GM23338 (cell line): ENCODE results near the gene NPC2. TPM values are rescaled to one million over a fixed set of nuclear protein-coding genes. Genes with fewer than 3 reads are reported as not detected.
A peak's percentile ranks its signal among the peaks of the same experiment; 100 is the strongest.

Source experiments
- ATAC-seq: fragments of 200-7000 bp; cut with Tn5 transposase; 3 replicates; pipeline ENCODE4 v1.9.1; 2020
- DNase-seq: peaks from one replicate; pipeline ENCODE4 v3.0.0-alpha.2; 2015; ENCODE audit warnings: low spot score
- H2AFZ ChIP-seq: fragments of 200-600 bp; sonication (generic); 2 replicates; pipeline ENCODE4 v1.8.0; 2016; ENCODE audit warnings: antibody characterized with exemption, mild to moderate bottlenecking, moderate library complexity
- H3F3A ChIP-seq: fragments of 200-600 bp; sonication (generic); replicated peaks from 2 replicates; pipeline ENCODE4 v1.8.0; 2017; ENCODE audit warnings: antibody characterized with exemption, mixed run types, low read depth
- H3K27ac ChIP-seq: fragments of 200-600 bp; sonication (generic); 2 replicates; pipeline ENCODE4 v1.6.1; 2016; ENCODE audit warnings: low read depth
- H3K27me3 ChIP-seq: fragments of 200-600 bp; sonication (generic); 2 replicates; pipeline ENCODE4 v1.8.0; 2016; ENCODE audit warnings: mild to moderate bottlenecking, mixed run types, moderate library complexity; ENCODE audit not compliant: insufficient read depth
- H3K36me3 ChIP-seq: fragments of 200-600 bp; sonication (generic); 2 replicates; pipeline ENCODE4 v1.8.0; 2016; ENCODE audit warnings: mild to moderate bottlenecking; ENCODE audit not compliant: insufficient read depth
- H3K4me1 ChIP-seq: fragments of 200-600 bp; sonication (generic); 2 replicates; pipeline ENCODE4 v1.8.0; 2016; ENCODE audit warnings: mild to moderate bottlenecking, moderate library complexity; ENCODE audit not compliant: insufficient read depth
- H3K4me2 ChIP-seq: fragments of 200-600 bp; sonication (generic); 2 replicates; pipeline ENCODE4 v1.7.1; 2017; ENCODE audit warnings: mixed run types
- H3K4me3 ChIP-seq: fragments of 200-600 bp; sonication (generic); 2 replicates; pipeline ENCODE4 v1.6.1; 2016; ENCODE audit warnings: mixed run types
- H3K79me2 ChIP-seq: fragments of 200-600 bp; sonication (generic); replicated peaks from 2 replicates; pipeline ENCODE4 v1.8.0; 2017; ENCODE audit warnings: mild to moderate bottlenecking; ENCODE audit not compliant: insufficient read depth
- H3K9me2 ChIP-seq: fragments of 200-600 bp; sonication (generic); 2 replicates; pipeline ENCODE4 v1.8.0; 2017; ENCODE audit not compliant: insufficient read depth
- H4K20me1 ChIP-seq: fragments of 200-600 bp; sonication (generic); replicated peaks from 2 replicates; pipeline ENCODE4 v1.8.0; 2017; ENCODE audit warnings: mild to moderate bottlenecking; ENCODE audit not compliant: insufficient read depth
- H3K27ac Mint-ChIP-seq: 2 replicates; pipeline ENCODE4 v1.8.0; 2020; ENCODE audit warnings: inconsistent platforms, mild to moderate bottlenecking, moderate library complexity, mixed read lengths
- H3K27me3 Mint-ChIP-seq: 3 replicates; pipeline ENCODE4 v1.8.0; 2022; ENCODE audit warnings: low read depth, mild to moderate bottlenecking, moderate library complexity, mixed read lengths, inconsistent platforms; ENCODE audit not compliant: insufficient read depth, poor library complexity
- H3K36me3 Mint-ChIP-seq: 3 replicates; pipeline ENCODE4 v1.8.0; 2021; ENCODE audit warnings: low read depth, mild to moderate bottlenecking, inconsistent platforms, moderate library complexity, mixed read lengths
- H3K4me1 Mint-ChIP-seq: 3 replicates; pipeline ENCODE4 v1.8.0; 2020; ENCODE audit warnings: mild to moderate bottlenecking, inconsistent platforms, mixed read lengths
- H3K4me3 Mint-ChIP-seq: 3 replicates; pipeline ENCODE4 v1.8.0; 2021; ENCODE audit warnings: moderate library complexity, mild to moderate bottlenecking, inconsistent platforms, mixed read lengths
- H3K9me3 Mint-ChIP-seq: 3 replicates; pipeline ENCODE4 v1.8.0; 2020; ENCODE audit warnings: moderate library complexity, mild to moderate bottlenecking, inconsistent platforms, mixed read lengths
- CREB1 ChIP-seq: fragments of 250-450 bp; sonication (Bioruptor Pico); IDR thresholded peaks from 2 replicates; pipeline ENCODE4 v1.5.0; 2020; ENCODE audit warnings: low read depth, mild to moderate bottlenecking, moderate library complexity
- ETS1 ChIP-seq: IDR thresholded peaks from 2 replicates; pipeline ENCODE4 v1.6.1; 2016; ENCODE audit warnings: antibody characterized with exemption
- EZH2 ChIP-seq: fragments of 200-600 bp; sonication (generic); IDR thresholded peaks from one replicate; pipeline ENCODE4 v1.8.0; 2017; ENCODE audit warnings: antibody characterized with exemption, mild to moderate bottlenecking, low read depth; ENCODE audit not compliant: unreplicated experiment
- NANOG ChIP-seq: IDR thresholded peaks from 2 replicates; pipeline ENCODE4 v1.6.1; 2016; ENCODE audit warnings: antibody characterized with exemption, borderline replicate concordance
- STAT1 ChIP-seq: IDR thresholded peaks from one replicate; pipeline ENCODE4 v1.6.1; 2016; ENCODE audit warnings: antibody characterized with exemption; ENCODE audit not compliant: unreplicated experiment
- ZNF114 ChIP-seq: fragments of 250-450 bp; sonication (Bioruptor Pico); IDR thresholded peaks from 2 replicates; pipeline ENCODE4 v1.5.0; 2020; ENCODE audit warnings: mild to moderate bottlenecking, moderate library complexity
- ZNF462 ChIP-seq: fragments of 250-450 bp; sonication (Bioruptor Pico); IDR thresholded peaks from 2 replicates; pipeline ENCODE4 v1.5.0; 2020; ENCODE audit warnings: mild to moderate bottlenecking, moderate library complexity
- polyA plus RNA-seq: library from polyadenylated mRNA; unstranded; fragments of >200 nt; fragmentation: Nextera tagmentation; extraction: Ambion mirVana; gene quantifications from 2 replicates; pipeline ENCODE4 v1.2.1, GENCODE V29; 2016
- total RNA-seq: library from RNA; depleted of rRNA; stranded (reverse); fragments of >200 nt; shearing (Covaris generic); gene quantifications from 2 replicates; pipeline ENCODE4 v1.2.3, GENCODE V29; 2014

NPC2 gene
- total and polyA plus RNA-seq, 2 experiments from 2014 or later, result 287 to 344 TPM

- TF ChIP-seq ZNF462 (CRISPR knock-in tag), result no peak
- no peak for TF ChIP-seq EZH2
- no peak for TF ChIP-seq ZNF114 (CRISPR knock-in tag)
Observed at GRCh38 chr14:74462993-74463392, 30.1 kb downstream of the NPC2 start (continued).

GRCh38 chr14:74459976-74460375 lies 33.1 kb downstream of the NPC2 start:
- Histone ChIP-seq H3K27me3 (no peaks in the 10 kb centered on the region), H3K27ac (no peak overlapping the region), H2AFZ (peak overlapping the region; percentile 72; the same call in 1 of the 2 replicates), H4K20me1 (no peaks in the 10 kb centered on the region), H3K9me2 (no peaks in the 10 kb centered on the region), H3K36me3 (no peaks in the 10 kb centered on the region), H3K4me2 (no peak overlapping the region), H3K4me1 (peaks cover 6% of the 10 kb centered on the region; the same call in 1 of the 2 replicates), H3K4me3 (no peak overlapping the region), H3K79me2 (no peaks in the 10 kb centered on the region), H3F3A (no peaks in the 10 kb centered on the region)
- peaks cover 10% of the 10 kb centered on the region for H3K9me3 Mint-ChIP-seq
- no peak overlapping the region; the same call in 2 of the 3 replicates for H3K4me3 Mint-ChIP-seq
- peaks cover 5% of the 10 kb centered on the region for H3K27me3 Mint-ChIP-seq
- TF ChIP-seq ETS1 (no peak), STAT1 (no peak), CREB1 (CRISPR knock-in tag) (no peak), NANOG (no peak)
- no peak for ATAC-seq
- H3K27ac Mint-ChIP-seq, result 0 out of 2 replicates have a peak overlapping the region, but pooled peaks have one; percentile 16
- peaks cover 12% of the 10 kb centered on the region; the same call in 2 of the 3 replicates for H3K4me1 Mint-ChIP-seq
- DNase-seq, result no peak
- peaks cover 7% of the 10 kb centered on the region; the same call in 1 of the 3 replicates for H3K36me3 Mint-ChIP-seq
